Fibroblast of skin of scalp (primary cell): ENCODE results near the gene CCDC198.

ENCODE experiments used
- DNase-seq: peaks from one replicate; pipeline ENCODE4 v3.0.0-alpha.2; 2013

The CCDC198 gene

DNA sequence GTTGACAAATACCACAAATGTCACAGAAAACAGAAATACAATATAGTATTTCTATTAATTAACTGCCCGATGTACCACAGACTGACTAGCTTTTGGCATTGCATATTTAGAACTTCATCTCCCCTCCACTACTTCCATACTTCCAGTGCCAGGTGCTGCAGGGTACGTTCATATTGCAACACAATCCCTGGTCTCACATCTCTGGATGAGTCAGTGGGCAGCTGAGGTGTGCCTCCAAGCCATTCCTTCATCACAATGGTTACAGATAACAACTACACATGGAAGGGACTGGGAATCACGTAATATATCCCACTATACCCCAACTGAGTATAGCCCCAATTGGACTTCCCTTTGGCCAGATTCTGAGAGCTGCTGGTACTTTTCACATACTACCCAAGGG lies 31.1 kb downstream of the CCDC198 start:
- no peak for DNase-seq

DNA sequence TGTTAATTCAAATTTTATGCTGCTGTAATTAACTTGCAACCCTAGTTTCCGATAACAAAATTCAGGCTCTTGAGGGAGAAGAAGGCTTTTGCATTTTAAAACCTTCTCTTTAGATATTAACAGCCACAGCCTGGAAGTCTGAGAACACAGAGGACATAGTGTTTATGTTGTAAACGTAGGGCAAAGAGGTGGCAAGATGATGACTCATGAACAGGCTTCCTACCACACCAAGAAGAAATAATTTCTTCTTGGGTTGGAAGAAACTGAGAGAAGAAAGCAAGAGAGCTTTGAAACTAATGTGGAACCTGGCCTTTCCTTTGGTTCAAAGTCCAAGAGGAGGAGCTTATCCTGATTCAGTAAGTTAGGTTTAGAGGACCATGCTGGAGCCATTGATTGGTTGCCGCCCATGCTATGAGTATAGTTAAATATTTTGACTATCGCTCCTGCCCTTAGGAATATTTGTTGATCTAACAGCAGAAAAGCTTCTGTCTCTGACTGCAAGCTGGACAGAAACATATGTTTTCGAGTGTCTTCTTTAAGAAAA lies 31.8 kb downstream of the CCDC198 start:
- no peak for DNase-seq

DNA sequence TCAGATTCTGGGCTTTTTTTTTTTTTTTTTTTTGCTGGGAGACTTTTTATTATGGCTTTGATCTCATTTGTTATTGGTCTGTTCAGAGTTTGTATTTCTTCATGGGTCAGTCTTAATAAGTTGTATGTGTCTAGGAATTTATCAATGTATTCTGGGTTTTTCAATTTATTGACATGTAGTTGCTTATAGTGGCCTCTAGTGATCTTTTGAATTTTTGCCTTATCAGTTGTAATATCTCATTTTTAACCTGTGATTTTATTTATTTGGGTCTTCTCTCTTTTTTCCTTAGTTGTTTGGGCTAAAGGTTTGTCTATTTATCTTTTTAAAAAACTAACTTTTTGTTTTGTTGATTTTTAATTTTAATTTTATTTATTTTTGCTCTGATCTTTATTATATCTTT lies 57.7 kb downstream of the CCDC198 start:
- no peak for DNase-seq

DNA sequence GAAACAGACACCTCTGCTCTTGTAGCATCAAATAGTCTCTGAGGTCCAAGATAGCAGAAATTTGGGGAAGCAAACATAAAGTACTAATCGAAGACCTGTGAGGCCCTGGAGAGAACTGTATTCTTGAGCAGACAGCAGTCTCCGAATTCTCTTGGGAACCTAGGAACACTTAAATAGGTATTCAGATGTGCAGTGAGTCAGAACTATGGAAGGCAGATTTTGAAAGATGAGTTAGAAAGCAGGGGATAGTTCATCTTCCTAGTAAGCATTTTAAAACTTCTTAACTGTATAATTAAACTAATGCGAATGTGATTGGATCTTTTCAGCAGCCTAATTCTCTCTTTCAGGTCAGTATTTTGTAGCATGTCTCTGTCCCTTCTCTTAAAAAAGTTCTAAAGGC lies 72.7 kb downstream of the CCDC198 start:
- DNase-seq = peak; percentile 3

DNA sequence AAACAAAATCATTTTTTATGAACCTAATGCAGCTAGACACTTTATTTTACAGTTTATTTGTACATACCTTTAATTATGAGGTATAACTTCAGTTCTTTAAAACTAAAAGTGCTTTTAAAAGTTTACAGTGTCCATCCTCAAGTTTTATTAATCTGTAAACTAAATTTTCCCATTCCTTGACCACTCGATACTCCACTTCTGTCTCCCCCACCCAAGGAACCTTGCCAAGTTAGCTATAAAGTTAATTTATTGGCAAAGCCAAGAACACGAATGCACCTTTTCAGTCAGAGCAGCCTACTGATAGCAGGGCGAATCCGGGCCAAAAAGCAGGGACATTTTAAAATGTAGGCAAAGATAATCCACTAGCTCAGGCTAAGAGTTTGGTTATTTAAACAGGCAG lies 73.6 kb downstream of the CCDC198 start:
- no peak for DNase-seq
